CD4-positive, alpha-beta T cell treated with Interleukin-6 for 4 hours (primary cell): ENCODE data around the gene SPEF2.

Source experiments
- DNase-seq: peaks from one replicate; pipeline ENCODE4 v3.0.0-alpha.2; 2020; ENCODE audit warnings: mixed read lengths

The SPEF2 gene

GRCh38 chr5:35741126-35741716, 123.6 kb downstream of the SPEF2 start:
- no peak for DNase-seq

DNA sequence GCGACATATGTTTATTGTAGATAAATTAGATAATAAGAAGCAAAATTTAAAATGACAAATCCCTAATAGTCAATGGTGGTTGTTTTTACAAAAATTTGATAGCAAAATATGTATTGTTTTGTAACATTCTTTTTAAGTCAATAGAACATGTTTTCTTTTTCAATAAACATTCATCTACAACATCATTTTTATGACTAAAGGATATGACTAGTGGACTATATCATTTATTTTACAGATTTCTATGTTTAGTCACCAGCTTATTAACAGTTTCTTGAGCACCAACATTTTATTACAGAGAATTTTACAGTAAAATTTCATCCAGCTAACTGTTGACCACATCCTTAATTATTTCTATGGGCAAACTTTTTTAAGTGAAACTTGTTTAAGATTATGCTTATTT, 124.3 kb downstream of the SPEF2 start:
- DNase-seq = no peak

- no peak for DNase-seq
These were observed 126.0 kb downstream of the SPEF2 start for GRCh38 chr5:35743644-35744043.

GRCh38 chr5:35745193-35745592, 127.5 kb downstream of the SPEF2 start:
- DNase-seq = no peak

DNA sequence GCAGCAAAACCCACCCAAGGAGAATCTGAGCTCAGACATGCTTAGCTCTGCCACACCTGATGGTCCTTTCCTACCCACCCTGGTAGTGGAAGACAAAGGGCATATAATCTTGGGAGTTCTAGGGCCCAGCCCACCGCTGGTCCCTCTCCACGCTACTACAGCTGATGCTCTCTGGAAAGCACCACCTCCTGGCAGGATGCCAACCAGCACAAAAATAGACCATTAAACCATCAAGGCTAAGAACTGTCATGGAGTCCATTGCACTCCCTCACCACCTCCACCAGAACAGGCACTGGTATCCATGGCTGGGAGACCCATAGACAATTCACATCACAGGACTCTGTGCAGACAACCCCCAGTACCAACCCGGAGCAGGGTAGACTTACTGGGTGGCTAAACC, 128.0 kb downstream of the SPEF2 start:
- DNase-seq = no peak

DNA sequence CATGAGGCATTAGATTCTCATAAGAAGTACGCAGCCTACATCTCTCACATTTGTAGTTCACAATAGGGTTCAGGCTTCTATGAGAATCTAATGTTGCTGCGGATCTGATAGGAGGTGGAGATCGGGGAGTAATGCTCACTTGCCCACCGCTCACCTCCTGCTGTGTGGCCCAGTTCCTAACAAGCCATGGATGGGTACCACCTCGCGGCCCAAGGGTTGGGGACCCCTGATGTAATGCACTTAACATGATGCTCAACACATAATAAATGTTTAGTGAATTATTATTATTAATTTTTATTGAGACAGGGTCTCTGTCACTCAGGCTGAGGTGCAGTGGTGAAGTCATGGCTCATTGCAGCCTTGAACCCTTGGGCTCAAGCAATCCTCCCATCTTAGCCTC, 134.3 kb downstream of the SPEF2 start:
- DNase-seq = no peak

DNA sequence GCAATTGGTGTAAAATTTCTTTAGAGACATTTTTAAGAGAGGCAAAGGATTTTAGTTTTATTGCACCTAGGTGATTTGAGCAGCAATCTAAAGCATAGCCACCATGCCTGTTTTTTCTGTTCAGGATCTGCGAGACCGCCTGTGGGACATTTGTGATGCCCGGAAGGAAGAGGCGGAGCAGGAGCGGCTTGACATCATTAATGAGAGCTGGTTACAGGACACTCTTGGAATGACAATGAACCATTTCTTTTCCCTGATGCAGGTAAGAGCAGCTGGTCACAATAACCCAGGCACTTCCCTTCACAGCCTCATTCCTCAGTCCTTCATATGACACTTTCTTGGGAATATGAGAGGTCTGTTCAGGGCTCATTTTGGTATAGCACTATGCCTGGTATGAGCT, 135.8 kb downstream of the SPEF2 start:
- no peak for DNase-seq

DNA sequence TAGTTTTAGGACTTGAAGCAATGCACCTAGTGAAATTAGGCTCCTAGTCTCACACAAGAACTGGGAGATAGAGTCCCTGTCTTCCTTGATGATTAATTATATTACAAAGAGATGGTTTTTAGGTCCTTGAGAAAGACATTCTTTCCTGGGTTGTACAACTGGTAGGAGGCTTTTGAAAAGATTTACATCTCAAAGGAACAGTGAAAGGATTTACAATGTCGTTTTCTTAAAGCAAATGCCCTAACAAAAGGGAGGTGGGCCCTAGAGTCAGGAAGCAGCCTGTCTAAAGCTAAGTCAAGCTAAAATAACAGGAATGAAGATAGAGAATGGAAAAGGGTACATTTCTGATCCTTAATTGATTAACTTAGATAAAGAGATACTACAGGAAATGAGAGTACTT, 136.8 kb downstream of the SPEF2 start:
- no peak for DNase-seq

- DNase-seq = no peak
These were observed 138.3 kb downstream of the SPEF2 start for GRCh38 chr5:35755966-35756365.

DNA sequence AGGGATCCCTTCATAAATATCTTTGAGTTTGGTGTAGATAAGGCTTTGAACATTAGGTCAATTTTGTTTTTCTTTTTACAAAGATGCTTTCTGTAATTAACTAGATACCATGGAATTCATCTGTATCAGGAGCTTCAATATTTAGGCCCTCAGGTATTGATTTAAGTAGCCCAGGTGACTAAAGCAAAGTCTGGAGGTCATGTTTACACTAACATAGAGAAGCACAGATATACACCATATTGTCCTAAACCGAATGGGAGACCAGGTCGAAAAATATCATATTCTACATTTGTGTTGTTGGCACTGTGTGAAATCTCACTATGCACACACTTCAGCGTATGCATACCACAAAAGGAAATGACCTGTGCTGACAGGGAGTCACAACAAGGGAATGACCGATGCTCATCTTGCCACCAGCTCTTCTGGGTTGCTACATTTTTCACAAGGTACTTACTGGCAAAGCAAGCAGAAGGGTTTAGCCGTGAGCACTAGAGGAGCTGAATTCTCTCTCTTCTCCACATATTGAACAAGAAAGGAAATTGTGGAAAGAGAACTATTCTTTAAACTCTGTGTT, 140.6 kb downstream of the SPEF2 start:
- DNase-seq = no peak

DNA sequence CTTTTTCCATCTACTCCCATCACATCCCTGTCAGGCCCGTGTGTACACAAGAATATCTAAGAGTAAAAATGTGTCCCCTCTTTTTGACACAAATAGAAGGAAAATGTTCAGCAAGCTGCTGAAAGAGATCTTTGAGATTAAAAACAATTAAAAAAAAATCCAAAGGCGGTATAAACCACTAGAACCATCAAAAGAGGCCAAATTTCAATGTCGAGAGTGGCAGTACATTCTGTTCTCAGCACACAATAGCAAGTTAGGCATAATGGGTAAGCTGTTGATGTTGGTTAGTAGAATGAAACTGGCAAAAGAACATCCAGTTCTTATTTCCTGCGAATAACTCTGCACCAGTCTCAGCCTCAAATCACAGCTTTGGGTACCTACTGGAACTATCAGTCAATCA, 143.9 kb downstream of the SPEF2 start:
- no peak for DNase-seq

- DNase-seq = no peak
These were observed 144.7 kb downstream of the SPEF2 start for GRCh38 chr5:35762368-35762767.

DNA sequence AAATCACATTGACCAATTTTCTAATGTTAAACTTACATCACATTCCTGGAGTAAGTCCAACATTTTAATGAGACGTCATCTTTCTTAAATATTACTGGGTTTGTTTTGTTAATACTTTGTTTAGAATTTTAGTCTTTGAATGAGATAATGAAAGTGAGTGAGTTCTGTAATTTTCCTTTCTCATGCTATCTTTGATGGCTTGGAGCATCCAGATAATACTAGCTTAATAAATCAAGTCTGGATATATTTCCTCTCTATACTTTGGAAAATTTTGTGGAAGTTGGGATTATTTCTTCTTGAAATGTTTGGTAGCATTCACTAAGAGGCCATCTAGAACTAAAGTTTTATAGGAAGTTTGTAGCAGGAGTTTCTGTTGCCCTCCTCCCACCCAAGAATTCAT, 148.3 kb downstream of the SPEF2 start:
- DNase-seq = no peak

- no peak for DNase-seq
These were observed 153.6 kb downstream of the SPEF2 start for GRCh38 chr5:35771300-35771699.

DNA sequence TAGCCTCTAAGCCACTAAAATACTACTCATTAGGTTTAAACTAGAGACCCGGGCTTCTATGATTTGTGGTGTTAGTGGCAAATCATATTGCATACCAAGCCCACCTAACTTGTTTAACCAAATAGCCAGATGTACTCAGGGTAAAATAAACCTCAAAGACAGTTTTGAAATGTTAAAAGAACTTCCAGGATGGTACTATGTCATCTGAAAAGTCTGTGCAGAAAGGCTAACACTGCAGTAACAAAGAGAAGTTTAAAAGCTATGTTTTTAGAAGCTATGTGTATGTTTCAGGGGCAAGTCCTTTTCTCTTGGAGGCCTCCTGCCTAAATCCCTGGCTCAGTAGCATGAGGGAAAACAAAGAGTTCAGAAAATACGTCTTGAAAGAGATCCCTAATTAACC, 154.2 kb downstream of the SPEF2 start:
- DNase-seq = no peak

- DNase-seq = peak; percentile 27
These were observed 156.3 kb downstream of the SPEF2 start for GRCh38 chr5:35773967-35774366.

GRCh38 chr5:35776757-35777156, 159.1 kb downstream of the SPEF2 start:
- DNase-seq = no peak

- DNase-seq = peak; percentile 87
These were observed 159.9 kb downstream of the SPEF2 start for GRCh38 chr5:35777358-35778087.

DNA sequence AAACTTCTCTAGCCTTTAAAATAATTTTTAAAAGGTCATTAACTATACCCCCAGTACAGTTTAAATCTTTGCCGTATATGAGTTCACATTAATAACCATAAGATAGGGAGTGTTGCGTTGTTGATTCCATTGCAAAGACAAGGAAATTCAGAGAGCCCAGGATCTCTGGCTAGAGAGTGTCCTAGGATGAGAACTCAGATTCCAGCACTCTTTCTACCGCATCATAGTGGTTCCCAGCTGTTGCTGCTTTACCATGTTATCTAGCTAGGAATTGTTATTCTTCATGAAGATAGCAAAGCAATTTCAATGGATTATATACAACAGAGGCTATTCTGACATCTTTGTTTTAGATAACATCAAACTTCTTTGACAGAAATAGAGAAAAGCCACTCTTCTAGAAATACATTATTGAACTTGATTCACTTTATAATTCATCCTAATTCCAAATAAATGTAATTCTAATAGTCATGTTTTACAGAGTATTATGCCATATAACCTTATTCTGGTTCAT, 160.7 kb downstream of the SPEF2 start:
- no peak for DNase-seq

- DNase-seq = peak; percentile 65
These were observed 162.6 kb downstream of the SPEF2 start for GRCh38 chr5:35780236-35780635.

DNA sequence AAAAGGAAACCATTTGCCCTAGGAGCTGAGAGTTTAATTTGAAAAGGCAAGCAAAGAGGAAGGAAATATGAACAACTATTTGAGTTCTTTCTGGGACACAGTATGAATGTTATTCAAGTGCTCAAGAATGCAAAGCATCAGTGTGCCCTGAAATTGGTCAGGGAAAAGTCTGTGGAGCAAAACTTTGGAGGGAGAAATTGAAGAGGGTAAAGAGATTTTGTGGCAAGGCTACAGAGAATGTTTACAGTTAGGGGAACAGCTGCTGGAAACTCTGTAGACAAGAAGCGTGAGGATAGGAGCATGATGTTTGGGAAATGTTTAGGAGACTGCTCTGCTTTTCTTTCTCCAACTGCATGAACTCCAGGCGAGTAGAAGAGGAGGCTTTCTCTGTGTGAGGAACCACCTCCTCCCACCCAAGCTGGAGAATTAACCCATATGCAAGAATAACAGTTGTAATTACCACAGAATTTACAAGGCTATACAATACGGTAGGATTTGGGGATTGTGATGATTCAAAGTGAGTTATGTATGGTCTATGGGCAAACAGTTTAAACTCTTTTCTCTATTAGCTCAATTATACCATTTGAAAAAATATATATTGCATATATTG, 163.6 kb downstream of the SPEF2 start:
- DNase-seq = no peak

GRCh38 chr5:35783551-35783950, 165.9 kb downstream of the SPEF2 start:
- no peak for DNase-seq

DNA sequence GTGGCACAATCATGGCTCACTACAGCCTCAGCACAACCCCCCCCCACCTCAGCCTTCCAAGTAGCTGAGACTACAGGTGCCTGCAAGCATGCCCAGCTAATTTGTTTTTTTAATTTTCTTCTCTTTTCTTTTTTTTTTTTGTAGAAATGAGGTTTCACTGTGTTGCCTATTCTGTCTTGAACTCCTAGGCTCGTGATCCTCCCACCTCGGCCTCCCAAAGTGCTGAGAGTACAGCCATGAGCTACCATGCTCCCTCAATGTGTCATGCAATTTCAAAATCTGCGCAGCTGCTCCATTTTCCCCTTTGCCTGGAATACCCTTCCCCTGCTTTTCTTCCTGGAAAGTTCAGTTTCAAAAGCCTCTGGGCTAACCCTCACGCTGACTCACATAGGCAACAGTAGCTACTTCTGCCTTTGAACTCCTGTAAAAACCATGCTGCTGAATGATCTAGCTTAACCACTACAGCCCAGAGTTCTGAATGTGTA, 168.0 kb downstream of the SPEF2 start:
- DNase-seq = peak; percentile 47

- DNase-seq = no peak
These were observed 171.1 kb downstream of the SPEF2 start for GRCh38 chr5:35788724-35789123.
